Measurements from ENCODE around the gene GRB10.

GRCh38 chr7:50660830-50661175 lies 121.9 kb downstream of the GRB10 start:
- TF ChIP-seq, protein P1, sequence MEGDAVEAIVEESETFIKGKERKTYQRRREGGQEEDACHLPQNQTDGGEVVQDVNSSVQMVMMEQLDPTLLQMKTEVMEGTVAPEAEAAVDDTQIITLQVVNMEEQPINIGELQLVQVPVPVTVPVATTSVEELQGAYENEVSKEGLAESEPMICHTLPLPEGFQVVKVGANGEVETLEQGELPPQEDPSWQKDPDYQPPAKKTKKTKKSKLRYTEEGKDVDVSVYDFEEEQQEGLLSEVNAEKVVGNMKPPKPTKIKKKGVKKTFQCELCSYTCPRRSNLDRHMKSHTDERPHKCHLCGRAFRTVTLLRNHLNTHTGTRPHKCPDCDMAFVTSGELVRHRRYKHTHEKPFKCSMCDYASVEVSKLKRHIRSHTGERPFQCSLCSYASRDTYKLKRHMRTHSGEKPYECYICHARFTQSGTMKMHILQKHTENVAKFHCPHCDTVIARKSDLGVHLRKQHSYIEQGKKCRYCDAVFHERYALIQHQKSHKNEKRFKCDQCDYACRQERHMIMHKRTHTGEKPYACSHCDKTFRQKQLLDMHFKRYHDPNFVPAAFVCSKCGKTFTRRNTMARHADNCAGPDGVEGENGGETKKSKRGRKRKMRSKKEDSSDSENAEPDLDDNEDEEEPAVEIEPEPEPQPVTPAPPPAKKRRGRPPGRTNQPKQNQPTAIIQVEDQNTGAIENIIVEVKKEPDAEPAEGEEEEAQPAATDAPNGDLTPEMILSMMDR (conservative IDR thresholded peaks at IDR 0.05; ENCODE audit: low read depth in 2 of 2) = no peak
- no peak for TF ChIP-seq EZH2 (IDR thresholded peaks at IDR 0.05; ENCODE audit: low read depth, unreplicated experiment)
- TF ChIP-seq POLR2AphosphoS5 (IDR thresholded peaks at IDR 0.05; ENCODE audit: low read depth) = no peak

All from GM23338 (cell line).